ENCODE measurements around the gene SFTA2. TPM values are rescaled to one million over a fixed set of nuclear protein-coding genes. Genes with fewer than 3 reads are reported as not detected.

The SFTA2 gene
- total and polyA plus RNA-seq, 9 of the 15 experiments (the other 6 are each of a cell fraction or from before 2014, with no cell fraction given), result not detected

DNA sequence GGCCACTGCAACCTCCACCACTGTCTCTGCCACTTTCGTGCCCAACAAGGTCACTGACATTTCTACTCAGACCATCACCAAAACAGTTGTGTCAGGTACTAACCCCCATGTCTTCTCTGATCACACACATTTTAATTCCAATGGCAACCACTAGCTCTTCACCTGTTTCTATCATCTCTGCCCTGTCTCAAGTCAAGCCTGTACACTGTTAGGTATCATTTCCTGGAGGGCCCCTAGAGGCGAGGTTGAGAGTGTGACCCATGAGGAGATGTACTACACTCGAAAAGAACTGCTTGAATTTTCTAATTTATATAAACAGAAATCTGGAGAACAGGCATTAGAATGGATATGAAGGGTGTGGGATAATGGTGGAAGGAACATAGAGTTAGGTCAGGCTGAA lies 34.2 kb upstream of the SFTA2 start:
- Histone ChIP-seq H4K20me1 (replicated peaks; ENCODE audit: control insufficient read depth, insufficient read depth, low read length) (no peaks in the 10 kb centered on the region), H3K9me1 (ENCODE audit: control insufficient read depth, insufficient read depth, low read length) (no peaks in the 10 kb centered on the region), H3K4me1 (replicated peaks in 1 of 2; ENCODE audit: control insufficient read depth in 2 of 2, insufficient read depth in 2 of 2, low read length in 2 of 2) (no peaks in the 10 kb centered on the region), H3K4me2 (ENCODE audit: insufficient read depth, low read length) (no peak overlapping the region), H3K79me2 (ENCODE audit: control insufficient read depth, insufficient read depth, low read length) (no peaks in the 10 kb centered on the region), H3K36me3 (ENCODE audit: control insufficient read depth, insufficient read depth, low read length) (no peaks in the 10 kb centered on the region), H3K27ac (ENCODE audit: extremely low read depth, low read depth, low read length) (no peak overlapping the region), H3K4me3 (no peak overlapping the region), H3K27me3 (ENCODE audit: control insufficient read depth in 2 of 2, insufficient read depth in 2 of 2, low read length in 2 of 2) (peaks cover 24 to 36% of the 10 kb centered on the region in 2 experiments; a peak in 4 of 5 replicates), H3K9ac (ENCODE audit: insufficient read depth in 1 of 2, low read depth in 2 of 2, low read length in 2 of 2) (no peak overlapping the region), H3K9me3 (replicated peaks; ENCODE audit: control insufficient read depth, insufficient read depth, low read depth, low read length) (no peaks in the 10 kb centered on the region), H2AFZ (ENCODE audit: low read depth, low read length) (no peak overlapping the region)
- no peak for DNase-seq (ENCODE audit: extremely low read depth in 1 of 4, low spot score in 3 of 4)
- intact Hi-C loops (cut with micrococcal nuclease) (no loop called here), in situ Hi-C loops (cut with MboI) (no loop called here)
- 0% methylated on average over 3 of the region's 3 CpGs for WGBS (ENCODE audit: insufficient coverage, low coverage, missing lambda C conversion rate)
- no peak for FAIRE-seq
- no TSS peak for BruUV-seq (replicated peaks)
- no peak for TF ChIP-seq ZNF644 (tag; IDR thresholded peaks at IDR 0.05; ENCODE audit: low read depth)
- TF ChIP-seq CBX2 (IDR thresholded peaks at IDR 0.05; ENCODE audit: insufficient read depth, low read length, poor library complexity, severe bottlenecking), result no peak
- no peak for TF ChIP-seq ZNF699 (CRISPR knock-in tag; IDR thresholded peaks at IDR 0.05; ENCODE audit: insufficient replicate concordance)
- TF ChIP-seq EGR1 (conservative IDR thresholded peaks at IDR 0.05), result no peak
- TF ChIP-seq ZNF3 (CRISPR knock-in tag; IDR thresholded peaks at IDR 0.05), result no peak
- no peak for TF ChIP-seq FOSL1 (tag; conservative IDR thresholded peaks at IDR 0.05)
- TF ChIP-seq ZSCAN32 (CRISPR knock-in tag; IDR thresholded peaks at IDR 0.05), result no peak
- no peak for TF ChIP-seq NCOA1 (IDR thresholded peaks at IDR 0.05; ENCODE audit: low read depth)
- no peak for TF ChIP-seq HNRNPUL1 (IDR thresholded peaks at IDR 0.05; ENCODE audit: low read length)
- no peak for TF ChIP-seq ZNF239 (CRISPR knock-in tag; IDR thresholded peaks at IDR 0.05)
- no peak for TF ChIP-seq BHLHE40 (IDR thresholded peaks at IDR 0.05; ENCODE audit: low read length)
- no peak for TF ChIP-seq HMGXB4 (CRISPR knock-in tag; IDR thresholded peaks at IDR 0.05)
- no peak for TF ChIP-seq HDAC1 (IDR thresholded peaks at IDR 0.05)
- TF ChIP-seq, protein P1, sequence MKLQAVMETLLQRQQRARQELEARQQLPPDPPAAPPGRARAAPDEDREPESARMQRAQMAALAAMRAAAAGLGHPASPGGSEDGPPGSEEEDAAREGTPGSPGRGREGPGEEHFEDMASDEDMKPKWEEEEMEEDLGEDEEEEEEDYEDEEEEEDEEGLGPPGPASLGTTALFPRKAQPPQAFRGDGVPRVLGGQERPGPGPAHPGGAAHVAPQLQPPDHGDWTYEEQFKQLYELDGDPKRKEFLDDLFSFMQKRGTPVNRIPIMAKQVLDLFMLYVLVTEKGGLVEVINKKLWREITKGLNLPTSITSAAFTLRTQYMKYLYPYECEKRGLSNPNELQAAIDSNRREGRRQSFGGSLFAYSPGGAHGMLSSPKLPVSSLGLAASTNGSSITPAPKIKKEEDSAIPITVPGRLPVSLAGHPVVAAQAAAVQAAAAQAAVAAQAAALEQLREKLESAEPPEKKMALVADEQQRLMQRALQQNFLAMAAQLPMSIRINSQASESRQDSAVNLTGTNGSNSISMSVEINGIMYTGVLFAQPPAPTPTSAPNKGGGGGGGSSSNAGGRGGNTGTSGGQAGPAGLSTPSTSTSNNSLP (IDR thresholded peaks at IDR 0.05; ENCODE audit: borderline replicate concordance, low read depth, low read length), result no peak
- TF ChIP-seq KAT8 (IDR thresholded peaks at IDR 0.05; ENCODE audit: low read depth), result no peak
- ChIA-PET POLR2A (no interaction called here), CTCF (ENCODE audit: low intra/inter-chr PET ratio) (no interaction called here)
- peak; percentile 64; the same call in 2 of the 3 replicates for ATAC-seq

Measured in K562 (cell line).